Activated CD4-positive, alpha-beta T cell treated with anti-CD3 and anti-CD28 coated beads, Interleukin-2, amount 10 ng/mL, durations not matched to agents 7 days and 5 days (primary cell): Measurements from ENCODE around the gene CEP85L. TPM values are rescaled to one million over a fixed set of nuclear protein-coding genes. Genes with fewer than 3 reads are reported as not detected.

Experiments
- CTCF ChIA-PET: fragments of 350-600 bp; sonication (Branson Sonifier 250); formaldehyde crosslinking; loops from one replicate; lab custom pipeline; 2021; ENCODE audit warnings: antibody characterized with exemption; lab: Charles Lee
- POLR2A ChIA-PET: fragments of 350-600 bp; sonication (Branson Sonifier 250); formaldehyde crosslinking; loops from one replicate; lab custom pipeline; 2021; ENCODE audit warnings: antibody characterized with exemption; lab: Charles Lee
- DNase-seq: peaks from one replicate; pipeline ENCODE4 v3.0.0-alpha.2; 2020
- H3K27ac Mint-ChIP-seq: one replicate; pipeline ENCODE4 v1.8.0; 2021; ENCODE audit warnings: mild to moderate bottlenecking, moderate library complexity, mixed read lengths
- H3K27me3 Mint-ChIP-seq: one replicate; pipeline ENCODE4 v1.8.0; 2021; ENCODE audit warnings: mixed read lengths
- H3K36me3 Mint-ChIP-seq: one replicate; pipeline ENCODE4 v1.8.0; 2021; ENCODE audit warnings: low read depth, mixed read lengths
- H3K4me1 Mint-ChIP-seq: one replicate; pipeline ENCODE4 v1.8.0; 2021; ENCODE audit warnings: mixed read lengths
- H3K4me3 Mint-ChIP-seq: one replicate; pipeline ENCODE4 v1.8.0; 2021; ENCODE audit warnings: mild to moderate bottlenecking, moderate library complexity, mixed read lengths
- H3K9me3 Mint-ChIP-seq: one replicate; pipeline ENCODE4 v1.8.0; 2021; ENCODE audit warnings: mixed read lengths
- total RNA-seq, 2 experiments: library from RNA; stranded (reverse); gene quantifications; one replicate each; pipeline ENCODE4 v1.2.3, GENCODE V29; 2021

The CEP85L gene
- total RNA-seq, 2 experiments from 2014 or later: 47.9 to 50.3 TPM

DNA sequence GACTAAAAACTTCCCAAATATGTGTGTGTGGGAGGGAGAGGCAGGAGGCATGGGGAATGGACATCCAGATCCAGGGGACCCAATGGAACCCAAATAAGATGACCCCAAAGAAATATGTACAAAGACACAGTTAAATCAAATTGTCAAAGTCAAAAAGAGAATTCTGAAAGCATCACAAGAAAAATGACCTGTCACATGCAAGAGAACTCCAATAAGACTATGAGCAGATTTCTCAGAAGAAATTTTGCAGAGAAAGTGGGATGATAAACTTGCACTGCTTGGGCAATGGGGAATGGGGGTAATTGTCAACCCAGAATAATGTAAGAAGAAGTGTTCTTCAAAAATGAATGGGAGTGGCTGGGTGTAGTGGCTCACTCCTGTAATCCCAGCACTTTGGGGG, 162.8 kb downstream of the CEP85L start:
- H3K27me3 Mint-ChIP-seq: no peaks in the 10 kb centered on the region
- POLR2A ChIA-PET: no interaction called here
- no peak overlapping the region for H3K4me3 Mint-ChIP-seq
- peaks cover 72% of the 10 kb centered on the region for H3K36me3 Mint-ChIP-seq
- no peak overlapping the region for H3K27ac Mint-ChIP-seq
- peaks cover 30% of the 10 kb centered on the region for H3K9me3 Mint-ChIP-seq
- peaks cover 5% of the 10 kb centered on the region for H3K4me1 Mint-ChIP-seq
- CTCF ChIA-PET: interaction anchor here (0.7 kb wide), 1 partner anchor 8 kb away, joined by 3 read pairs; no protein-coding TSS in a partner anchor
- no peak for DNase-seq

DNA sequence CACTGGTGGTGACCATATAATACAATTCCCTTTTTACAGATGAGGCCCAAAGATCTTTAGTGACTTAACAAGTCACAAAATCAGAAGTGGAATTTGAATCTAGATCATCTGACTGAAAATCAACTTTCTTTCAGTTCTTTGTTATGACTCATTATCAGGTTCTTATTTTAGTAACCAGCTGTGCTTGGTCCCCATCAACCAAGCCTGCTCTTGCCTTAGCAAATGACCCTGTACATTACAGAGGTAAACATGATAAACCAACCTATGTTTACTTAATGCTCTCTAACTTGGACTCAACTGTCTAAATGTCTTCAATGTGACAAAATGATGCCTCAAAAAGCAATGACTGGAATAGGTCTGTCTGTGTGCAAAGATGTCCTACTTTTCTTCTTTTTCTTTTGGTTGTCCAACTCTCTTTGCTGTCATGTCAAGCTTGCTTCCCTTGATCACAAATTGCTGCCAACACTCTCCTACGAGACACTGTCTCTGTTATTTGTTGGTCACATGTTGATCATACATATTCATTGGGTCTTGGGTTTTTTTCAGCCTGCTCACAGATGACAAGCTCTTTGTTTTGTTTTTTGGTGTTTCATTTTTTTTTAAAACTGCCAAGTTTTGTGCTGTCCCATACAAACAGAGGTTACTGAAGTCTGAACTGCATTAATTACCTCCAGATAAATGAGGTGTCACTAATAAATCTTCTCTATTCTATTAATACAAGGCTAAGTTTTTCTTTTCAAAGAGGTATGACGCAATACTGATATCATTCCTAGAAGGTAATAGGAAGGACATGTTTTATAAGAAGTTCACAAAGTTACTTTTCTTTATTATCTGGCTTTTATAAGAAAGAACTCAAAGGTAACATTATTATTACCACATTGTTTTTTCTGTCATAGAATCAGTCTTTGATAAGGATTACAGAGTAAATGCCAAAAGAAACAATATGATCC, 165.5 kb downstream of the CEP85L start:
- Mint-ChIP-seq H3K4me3 (no peak overlapping the region), H3K27ac (no peak overlapping the region), H3K27me3 (no peaks in the 10 kb centered on the region), H3K36me3 (peaks cover 56% of the 10 kb centered on the region), H3K4me1 (peaks cover 5% of the 10 kb centered on the region), H3K9me3 (peaks cover 28% of the 10 kb centered on the region)
- POLR2A ChIA-PET: no interaction called here
- DNase-seq: no peak
- CTCF ChIA-PET: interaction anchor here (0.6 to 1.5 kb wide), 3 partner anchors 14 to 93 kb away, joined by 3 read pairs; no protein-coding TSS in a partner anchor

DNA sequence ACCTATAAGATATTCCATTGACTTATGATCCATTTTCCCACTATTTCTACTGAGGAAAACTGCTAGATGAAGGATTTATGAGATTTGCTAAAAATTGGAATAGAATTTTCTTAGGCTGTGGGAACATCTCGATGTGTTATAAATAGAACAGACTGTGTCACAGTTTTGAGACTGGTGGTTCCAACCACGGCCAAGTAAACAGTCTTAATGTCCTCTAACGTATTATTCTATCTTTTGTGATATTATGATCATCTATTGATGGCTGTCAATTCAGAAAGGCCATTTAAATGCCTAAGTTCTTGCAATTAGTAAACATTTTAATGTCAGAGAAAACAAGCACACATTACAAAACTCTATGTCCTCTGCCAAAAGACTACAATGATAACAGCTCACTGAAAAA, 174.8 kb downstream of the CEP85L start:
- DNase-seq: no peak
- ChIA-PET CTCF (no interaction called here), POLR2A (no interaction called here)
- Mint-ChIP-seq H3K9me3 (no peaks in the 10 kb centered on the region), H3K27ac (no peak overlapping the region), H3K36me3 (peaks cover 28% of the 10 kb centered on the region), H3K27me3 (no peaks in the 10 kb centered on the region), H3K4me1 (no peaks in the 10 kb centered on the region), H3K4me3 (no peak overlapping the region)

DNA sequence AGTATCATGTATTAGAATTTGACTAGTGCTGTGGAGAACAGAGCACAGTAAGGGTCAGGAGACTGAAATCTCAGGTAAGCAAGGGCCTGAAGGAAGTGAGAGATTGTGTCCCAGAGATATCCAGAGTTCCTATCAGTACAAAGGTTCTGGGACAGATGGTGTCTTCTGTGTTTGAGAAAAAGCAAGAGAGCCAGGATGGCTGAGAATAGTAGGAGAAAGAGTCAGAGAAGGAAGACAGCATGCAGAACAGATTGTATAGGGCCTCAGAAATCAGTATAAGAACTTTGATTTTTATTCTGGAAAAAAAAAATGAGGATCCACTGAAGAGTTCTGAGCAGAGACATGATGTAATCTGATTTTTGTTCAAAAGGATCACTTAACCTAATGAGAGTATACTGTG, 178.1 kb downstream of the CEP85L start:
- Mint-ChIP-seq H3K4me3 (no peak overlapping the region), H3K36me3 (peaks cover 29% of the 10 kb centered on the region), H3K9me3 (no peaks in the 10 kb centered on the region), H3K27me3 (no peaks in the 10 kb centered on the region), H3K27ac (no peak overlapping the region), H3K4me1 (no peaks in the 10 kb centered on the region)
- no peak for DNase-seq
- ChIA-PET POLR2A (no interaction called here), CTCF (no interaction called here)

DNA sequence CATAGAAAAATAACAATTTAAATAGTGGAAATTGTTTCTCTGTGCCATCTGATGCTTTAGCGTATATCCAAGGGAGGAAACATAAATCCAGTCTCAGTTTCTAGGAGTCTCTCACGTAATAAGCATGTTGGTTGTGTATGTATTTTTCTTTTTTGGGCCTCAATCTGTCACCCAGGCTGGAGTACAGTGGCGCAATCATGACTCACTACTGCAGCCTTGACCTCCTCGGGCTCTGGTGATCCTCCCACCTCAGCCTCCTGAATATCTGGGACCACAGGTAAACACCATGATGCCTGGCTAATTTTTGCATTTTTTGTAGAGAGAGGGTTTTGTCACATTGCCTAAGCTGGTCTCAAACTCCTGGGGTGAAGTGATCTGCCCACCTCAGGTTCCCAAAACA, 181.9 kb downstream of the CEP85L start:
- ChIA-PET CTCF (no interaction called here), POLR2A (no interaction called here)
- Mint-ChIP-seq H3K36me3 (peaks cover 53% of the 10 kb centered on the region), H3K9me3 (no peaks in the 10 kb centered on the region), H3K27me3 (no peaks in the 10 kb centered on the region), H3K4me3 (no peak overlapping the region), H3K4me1 (no peaks in the 10 kb centered on the region), H3K27ac (no peak overlapping the region)
- DNase-seq: no peak

DNA sequence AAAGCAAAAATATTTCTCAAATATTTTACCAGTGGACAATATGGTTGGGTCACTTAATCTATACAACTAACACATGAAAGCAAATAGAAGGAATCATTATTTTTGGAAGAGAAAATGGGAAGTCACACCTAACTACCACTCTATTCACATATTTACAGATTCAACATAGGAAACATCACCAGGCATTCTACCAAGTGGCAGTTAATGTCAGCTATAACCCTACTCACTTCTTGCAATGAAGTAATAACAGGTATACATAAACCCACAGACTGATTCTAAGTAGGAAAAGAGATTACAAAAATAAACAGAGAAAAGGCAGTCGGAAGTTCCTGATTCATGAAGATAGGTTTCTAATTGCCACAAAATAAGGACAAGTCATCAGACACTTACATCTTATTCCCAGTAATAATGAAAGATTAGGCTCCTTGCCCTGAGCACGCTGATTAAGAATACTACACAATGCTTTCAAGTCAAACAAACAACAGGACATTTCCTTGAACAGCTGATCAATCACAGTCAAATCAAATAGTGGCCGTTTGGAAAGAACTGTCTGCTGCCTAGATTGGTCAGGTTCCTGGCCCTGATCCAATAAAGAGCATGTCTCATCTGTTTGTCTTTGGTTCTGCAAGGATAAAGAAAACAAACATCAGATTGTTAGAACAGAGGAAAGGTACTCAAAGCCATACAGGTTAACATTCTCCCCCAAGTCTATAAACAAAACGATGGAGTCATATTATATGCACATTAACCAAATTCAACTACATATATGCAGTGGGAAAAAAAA, 182.5 kb downstream of the CEP85L start:
- Mint-ChIP-seq H3K4me1 (no peaks in the 10 kb centered on the region), H3K4me3 (no peak overlapping the region), H3K27me3 (no peaks in the 10 kb centered on the region), H3K36me3 (peaks cover 55% of the 10 kb centered on the region), H3K9me3 (no peaks in the 10 kb centered on the region), H3K27ac (no peak overlapping the region)
- CTCF ChIA-PET: no interaction called here
- POLR2A ChIA-PET: no interaction called here
- no peak for DNase-seq

DNA sequence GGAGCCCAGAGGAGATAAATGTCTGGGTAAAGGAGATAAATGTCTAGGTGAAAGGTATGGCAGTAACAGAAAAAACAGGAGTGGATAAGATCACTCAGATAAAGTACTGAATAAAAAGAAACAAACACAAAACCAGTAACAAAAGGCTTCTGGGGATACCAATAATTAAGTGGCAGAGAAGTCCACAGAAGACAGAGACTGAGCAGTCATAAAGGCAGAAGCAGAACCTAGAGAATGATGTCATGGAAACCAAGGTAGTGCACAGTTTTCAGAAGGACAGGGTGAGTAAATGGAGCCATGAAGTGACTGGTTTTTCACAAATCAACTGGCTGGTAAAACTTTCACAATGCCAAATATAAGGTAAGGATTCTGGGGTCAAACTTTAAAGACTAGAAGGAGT, 184.2 kb downstream of the CEP85L start:
- ChIA-PET CTCF (no interaction called here), POLR2A (no interaction called here)
- H3K4me3 Mint-ChIP-seq: no peak overlapping the region
- H3K4me1 Mint-ChIP-seq: no peaks in the 10 kb centered on the region
- DNase-seq: no peak
- no peaks in the 10 kb centered on the region for H3K27me3 Mint-ChIP-seq
- H3K36me3 Mint-ChIP-seq: peaks cover 53% of the 10 kb centered on the region
- H3K27ac Mint-ChIP-seq: no peak overlapping the region
- no peaks in the 10 kb centered on the region for H3K9me3 Mint-ChIP-seq

DNA sequence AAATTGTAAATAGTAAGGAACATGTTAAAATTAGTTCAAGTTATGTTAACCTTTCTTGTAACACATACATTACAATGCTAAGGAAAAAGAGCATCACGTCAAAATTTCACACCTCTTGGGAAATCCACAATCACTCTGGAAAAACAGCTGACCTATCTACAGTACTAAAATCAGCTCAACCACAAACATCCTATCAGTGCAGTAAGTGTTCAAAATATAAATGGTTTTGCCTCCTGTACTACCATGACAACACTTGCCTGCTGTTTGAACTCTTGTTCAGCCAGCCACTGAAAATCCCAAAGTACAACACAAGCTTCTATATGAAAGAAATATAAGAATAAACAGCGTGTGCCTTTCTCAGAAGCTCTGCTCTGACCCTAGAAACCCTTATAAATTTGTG, 186.8 kb downstream of the CEP85L start:
- no peak overlapping the region for H3K27ac Mint-ChIP-seq
- ChIA-PET CTCF (interaction anchor here (1.3 kb wide), 1 partner anchor 11 kb away, joined by 4 read pairs; no protein-coding TSS in a partner anchor), POLR2A (no interaction called here)
- H3K36me3 Mint-ChIP-seq: peaks cover 47% of the 10 kb centered on the region
- no peaks in the 10 kb centered on the region for H3K27me3 Mint-ChIP-seq
- H3K9me3 Mint-ChIP-seq: no peaks in the 10 kb centered on the region
- DNase-seq: no peak
- no peak overlapping the region for H3K4me3 Mint-ChIP-seq
- H3K4me1 Mint-ChIP-seq: no peaks in the 10 kb centered on the region

DNA sequence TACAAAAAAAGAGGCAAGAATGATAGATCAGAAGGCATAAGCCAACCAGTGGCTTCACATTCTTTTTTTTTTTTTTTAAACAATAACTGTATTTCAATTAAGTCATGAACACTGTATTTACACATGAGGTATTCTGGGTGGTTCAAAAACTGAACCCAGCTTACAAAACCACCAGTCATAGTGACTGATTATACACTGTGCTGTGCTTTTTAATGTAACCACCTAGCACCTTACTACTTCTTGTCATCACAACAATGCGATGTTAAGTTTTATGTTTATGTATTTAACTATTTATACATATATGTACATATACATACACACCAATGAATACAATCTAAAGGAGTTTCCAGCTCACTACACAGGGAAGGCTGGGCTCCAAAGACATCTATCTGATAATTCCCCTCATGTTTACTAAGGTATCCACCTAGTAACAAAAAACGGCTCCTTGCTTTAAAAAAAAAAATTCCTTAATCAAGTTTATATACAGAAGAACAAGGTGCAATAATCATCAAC, 190.4 kb downstream of the CEP85L start:
- no peaks in the 10 kb centered on the region for H3K27me3 Mint-ChIP-seq
- ChIA-PET POLR2A (no interaction called here), CTCF (no interaction called here)
- no peak overlapping the region for H3K4me3 Mint-ChIP-seq
- DNase-seq: no peak
- H3K36me3 Mint-ChIP-seq: peaks cover 23% of the 10 kb centered on the region
- H3K4me1 Mint-ChIP-seq: no peaks in the 10 kb centered on the region
- H3K9me3 Mint-ChIP-seq: peaks cover under 1% of the 10 kb centered on the region
- no peak overlapping the region for H3K27ac Mint-ChIP-seq

DNA sequence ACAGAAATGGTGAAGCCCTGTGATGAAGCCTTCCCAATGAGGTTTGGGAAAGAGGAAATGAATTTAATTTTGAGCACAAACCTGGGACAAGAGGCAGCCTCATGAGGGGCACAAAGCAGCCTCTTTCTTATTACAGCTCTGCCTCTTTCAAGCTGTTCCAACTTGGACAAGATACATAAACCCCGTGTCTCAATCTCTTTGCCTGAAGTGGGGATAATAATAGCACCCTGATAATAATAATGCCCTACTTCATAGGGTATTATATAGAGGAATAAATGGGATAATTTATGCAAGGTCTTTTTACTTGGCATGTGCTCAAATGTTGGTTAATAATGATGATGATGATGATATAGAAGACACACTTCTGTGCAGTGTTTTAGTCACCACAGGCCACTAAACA, 194.4 kb downstream of the CEP85L start:
- no peak for DNase-seq
- Mint-ChIP-seq H3K27ac (no peak overlapping the region), H3K9me3 (peaks cover 8% of the 10 kb centered on the region), H3K27me3 (no peaks in the 10 kb centered on the region), H3K4me1 (no peaks in the 10 kb centered on the region), H3K36me3 (peaks cover 7% of the 10 kb centered on the region), H3K4me3 (no peak overlapping the region)
- ChIA-PET CTCF (interaction anchor here (0.6 kb wide), 1 partner anchor 218 kb away, joined by 3 read pairs; no protein-coding TSS in a partner anchor), POLR2A (no interaction called here)

DNA sequence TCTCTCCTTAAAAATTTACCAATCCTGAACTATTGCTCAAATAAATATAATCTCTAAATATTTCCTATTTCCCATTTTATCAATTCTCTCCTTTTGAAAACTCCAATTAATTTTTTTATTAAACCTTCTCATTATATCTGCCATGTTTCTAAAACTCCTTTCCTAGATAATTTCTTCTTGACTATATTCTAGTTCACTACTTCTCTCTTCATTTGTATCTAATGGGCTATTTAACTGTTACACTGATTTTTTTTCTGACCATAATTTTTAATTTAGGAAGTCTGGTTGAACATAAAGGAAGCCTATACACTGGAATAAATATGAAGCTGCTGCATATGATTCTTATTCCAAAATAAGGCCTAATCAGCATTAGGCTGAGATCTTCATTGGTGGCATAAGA, 199.6 kb downstream of the CEP85L start:
- DNase-seq: no peak
- Mint-ChIP-seq H3K4me3 (no peak overlapping the region), H3K9me3 (peaks cover 37% of the 10 kb centered on the region), H3K27me3 (no peaks in the 10 kb centered on the region), H3K4me1 (no peaks in the 10 kb centered on the region), H3K36me3 (peaks cover 2% of the 10 kb centered on the region), H3K27ac (no peak overlapping the region)
- POLR2A ChIA-PET: no interaction called here
- CTCF ChIA-PET: interaction anchor here (0.6 kb wide), 1 partner anchor 1405 kb away, joined by 4 read pairs; no protein-coding TSS in a partner anchor

DNA sequence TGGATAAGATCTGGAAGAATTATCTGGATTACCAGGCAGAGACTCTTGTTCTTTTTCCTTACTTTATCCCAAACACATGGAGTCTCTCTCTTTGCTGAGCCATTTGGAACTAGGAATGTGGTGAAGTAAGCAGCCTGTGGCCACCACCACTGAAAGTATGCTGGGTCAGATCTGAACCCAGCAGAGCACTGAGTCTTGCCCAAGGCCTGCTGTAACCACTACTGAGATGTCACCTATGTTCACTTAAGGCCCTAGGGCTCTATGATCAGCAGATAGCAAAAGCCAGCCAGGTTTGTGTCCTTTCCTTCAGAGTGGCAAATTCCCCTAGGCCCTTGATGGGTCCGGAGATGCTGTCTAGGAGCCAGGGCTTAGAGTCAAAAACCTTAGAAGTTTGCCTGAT, 206.6 kb downstream of the CEP85L start:
- peaks cover 1% of the 10 kb centered on the region for H3K27me3 Mint-ChIP-seq
- no peak overlapping the region for H3K27ac Mint-ChIP-seq
- CTCF ChIA-PET: no interaction called here
- H3K36me3 Mint-ChIP-seq: peaks cover 4% of the 10 kb centered on the region
- no peak overlapping the region for H3K4me3 Mint-ChIP-seq
- DNase-seq: no peak
- POLR2A ChIA-PET: no interaction called here
- H3K4me1 Mint-ChIP-seq: no peaks in the 10 kb centered on the region
- H3K9me3 Mint-ChIP-seq: peaks cover 33% of the 10 kb centered on the region

DNA sequence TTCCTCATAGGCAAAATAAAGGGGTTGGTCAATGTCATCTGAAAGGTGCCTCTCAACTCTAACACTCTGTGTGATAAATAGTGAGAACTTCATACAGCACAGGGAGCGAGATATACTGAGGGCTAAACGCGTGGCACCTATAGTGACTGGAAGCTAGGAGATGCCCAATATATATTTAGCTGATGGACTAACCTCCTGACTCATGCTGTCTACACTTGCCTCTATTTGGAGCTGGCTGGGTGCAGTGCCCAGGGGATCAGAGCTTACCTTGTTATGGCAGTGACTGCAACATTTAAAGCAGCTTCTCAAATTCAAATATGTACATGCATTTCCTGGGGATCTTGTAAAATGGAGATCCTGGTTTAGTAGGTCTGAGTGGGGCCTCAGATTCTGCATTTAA, 214.9 kb downstream of the CEP85L start:
- H3K27me3 Mint-ChIP-seq: no peaks in the 10 kb centered on the region
- H3K36me3 Mint-ChIP-seq: no peaks in the 10 kb centered on the region
- CTCF ChIA-PET: no interaction called here
- DNase-seq: no peak
- peaks cover 14% of the 10 kb centered on the region for H3K9me3 Mint-ChIP-seq
- POLR2A ChIA-PET: no interaction called here
- no peak overlapping the region for H3K4me3 Mint-ChIP-seq
- no peaks in the 10 kb centered on the region for H3K4me1 Mint-ChIP-seq
- no peak overlapping the region for H3K27ac Mint-ChIP-seq
